ENCODE results near the gene OR2T5. TPM values are rescaled to one million over a fixed set of nuclear protein-coding genes. Genes with fewer than 3 reads are reported as not detected.
"Not testable (repeated sequence)": the region's sequence is repeated elsewhere in the genome, so short reads cannot be mapped to it uniquely, and the experiment has no call there.

OR2T5 gene
- polyA plus RNA-seq, 1 experiment = not detected

DNA sequence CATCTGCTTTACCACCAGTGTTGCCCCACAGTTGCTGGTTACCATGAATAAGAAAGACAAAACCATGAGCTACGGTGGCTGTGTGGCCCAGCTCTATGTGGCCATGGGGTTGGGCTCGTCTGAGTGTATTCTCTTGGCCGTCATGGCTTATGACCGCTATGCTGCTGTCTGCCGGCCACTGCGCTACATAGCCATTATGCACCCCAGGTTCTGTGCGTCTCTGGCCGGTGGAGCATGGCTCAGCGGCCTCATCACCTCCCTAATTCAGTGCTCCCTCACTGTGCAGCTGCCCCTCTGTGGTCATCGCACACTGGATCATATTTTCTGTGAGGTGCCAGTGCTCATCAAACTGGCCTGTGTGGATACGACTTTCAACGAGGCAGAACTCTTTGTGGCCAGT, 33.5 kb downstream of the OR2T5 start:
- Histone ChIP-seq H3K27me3 (ENCODE audit: control insufficient read depth, insufficient read depth, low read length) (no peaks in the 10 kb centered on the region), H3K4me3 (ENCODE audit: low read depth, low read length) (no peak overlapping the region), H3K27ac (ENCODE audit: low read depth, low read length) (no peak overlapping the region), H3K9me3 (ENCODE audit: control insufficient read depth, insufficient read depth, low read length) (peaks cover 17% of the 10 kb centered on the region)
- TF ChIP-seq, protein P1, sequence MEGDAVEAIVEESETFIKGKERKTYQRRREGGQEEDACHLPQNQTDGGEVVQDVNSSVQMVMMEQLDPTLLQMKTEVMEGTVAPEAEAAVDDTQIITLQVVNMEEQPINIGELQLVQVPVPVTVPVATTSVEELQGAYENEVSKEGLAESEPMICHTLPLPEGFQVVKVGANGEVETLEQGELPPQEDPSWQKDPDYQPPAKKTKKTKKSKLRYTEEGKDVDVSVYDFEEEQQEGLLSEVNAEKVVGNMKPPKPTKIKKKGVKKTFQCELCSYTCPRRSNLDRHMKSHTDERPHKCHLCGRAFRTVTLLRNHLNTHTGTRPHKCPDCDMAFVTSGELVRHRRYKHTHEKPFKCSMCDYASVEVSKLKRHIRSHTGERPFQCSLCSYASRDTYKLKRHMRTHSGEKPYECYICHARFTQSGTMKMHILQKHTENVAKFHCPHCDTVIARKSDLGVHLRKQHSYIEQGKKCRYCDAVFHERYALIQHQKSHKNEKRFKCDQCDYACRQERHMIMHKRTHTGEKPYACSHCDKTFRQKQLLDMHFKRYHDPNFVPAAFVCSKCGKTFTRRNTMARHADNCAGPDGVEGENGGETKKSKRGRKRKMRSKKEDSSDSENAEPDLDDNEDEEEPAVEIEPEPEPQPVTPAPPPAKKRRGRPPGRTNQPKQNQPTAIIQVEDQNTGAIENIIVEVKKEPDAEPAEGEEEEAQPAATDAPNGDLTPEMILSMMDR (IDR thresholded peaks at IDR 0.05; ENCODE audit: low read depth, low read length) = no peak
- POLR2A ChIA-PET = no interaction called here
- CTCF ChIA-PET = no interaction called here
- no peak for DNase-seq (ENCODE audit: low read depth, low spot score)

GRCh38 chr1:248537449-248537848, 49.1 kb downstream of the OR2T5 start:
- CTCF ChIA-PET = not testable (repeated sequence)

More at GRCh38 chr1:248537449-248537848, 49.1 kb downstream of the OR2T5 start:
- H3K27ac ChIP-seq (ENCODE audit: low read depth, low read length); POLR2A ChIA-PET; H3K27me3 ChIP-seq (ENCODE audit: control insufficient read depth, insufficient read depth, low read length); H3K9me3 ChIP-seq (ENCODE audit: control insufficient read depth, insufficient read depth, low read length); H3K4me3 ChIP-seq (ENCODE audit: low read depth, low read length); DNase-seq (ENCODE audit: low read depth, low spot score): not testable (repeated sequence)

Other genes with a start within 250 kb of the OR2T5 start
- not detected in 2 replicates for gene OR2T33, start 210.6 kb upstream of the OR2T5 start, polyA plus RNA-seq (2011; rRNA removed)
- gene OR2T12, start 185.2 kb upstream of the OR2T5 start, polyA plus RNA-seq (2011; rRNA removed) = not detected in 2 replicates
- not detected in 2 replicates for gene OR2M7, start 164.0 kb upstream of the OR2T5 start, polyA plus RNA-seq (2011; rRNA removed)
- gene OR14C36, start 139.8 kb upstream of the OR2T5 start, polyA plus RNA-seq (2011; rRNA removed) = not detected in 2 replicates
- gene OR2T4, start 126.9 kb upstream of the OR2T5 start, polyA plus RNA-seq (2011; rRNA removed) = not detected in 2 replicates
- gene OR2T6, start 112.8 kb upstream of the OR2T5 start, polyA plus RNA-seq (2011; rRNA removed) = not detected in 2 replicates
- gene OR2T1, start 85.5 kb upstream of the OR2T5 start, polyA plus RNA-seq (2011; rRNA removed) = not detected in 2 replicates
- not detected in 2 replicates for gene OR2T2, start 43.0 kb upstream of the OR2T5 start, polyA plus RNA-seq (2011; rRNA removed)
- gene OR2T3, start 15.2 kb upstream of the OR2T5 start, polyA plus RNA-seq (2011; rRNA removed) = not detected in 2 replicates
- not detected in 2 replicates for gene OR2G6, start 19.5 kb downstream of the OR2T5 start, polyA plus RNA-seq (2011; rRNA removed)
- not detected in 2 replicates for gene OR2T29, start 74.2 kb downstream of the OR2T5 start, polyA plus RNA-seq (2011; rRNA removed)
- gene OR2T34, start 86.2 kb downstream of the OR2T5 start, polyA plus RNA-seq (2011; rRNA removed) = not detected in 2 replicates
- not detected in 2 replicates for gene OR2T10, start 109.1 kb downstream of the OR2T5 start, polyA plus RNA-seq (2011; rRNA removed)
- gene OR2T11, start 146.5 kb downstream of the OR2T5 start, polyA plus RNA-seq (2011; rRNA removed) = not detected in 2 replicates
- not detected in 2 replicates for gene OR2T35, start 156.7 kb downstream of the OR2T5 start, polyA plus RNA-seq (2011; rRNA removed)
- not detected in 2 replicates for gene OR2T27, start 166.9 kb downstream of the OR2T5 start, polyA plus RNA-seq (2011; rRNA removed)
- gene OR14I1, start 214.2 kb downstream of the OR2T5 start, polyA plus RNA-seq (2011; rRNA removed) = not detected in 2 replicates